SK-N-SH (cell line): Measurements from ENCODE around the gene LOC101059915.

Experiments
- CTCF ChIA-PET: fragments of 300-600, 350-600 bp; formaldehyde crosslinking; extraction: SDS; loops from one replicate; lab custom pipeline; 2021; lab: Yijun Ruan, JAX
- POLR2A ChIA-PET: fragments of 350-600 bp; sonication (Branson Sonifier 250); formaldehyde crosslinking; extraction: SDS; loops from one replicate; lab custom pipeline; 2020; ENCODE audit warnings: antibody characterized with exemption, inconsistent platforms; lab: Yijun Ruan, JAX
- DNase-seq: peaks from one replicate; pipeline ENCODE4 v3.0.0; 2012
- H2AFZ ChIP-seq: fragments of 200-600 bp; sonication (generic); 2 replicates; pipeline ENCODE4 v1.8.1; 2016; ENCODE audit warnings: antibody characterized with exemption, mild to moderate bottlenecking, low read depth
- H3F3A ChIP-seq: fragments of 200-600 bp; sonication (generic); replicated peaks from 2 replicates; pipeline ENCODE3; 2016; ENCODE audit warnings: antibody characterized with exemption, mild to moderate bottlenecking; ENCODE audit not compliant: insufficient read depth
- H3K27ac ChIP-seq, 2 experiments: fragments of 200-500 bp in 1 of 2; fragments of 200-600 bp in 1 of 2; sonication (Bioruptor generic) in 1 of 2; sonication (generic), shearing (Covaris generic) in 1 of 2; 2 replicates each; pipeline versions ENCODE4 v1.5.1 to v1.6.1; 2014 to 2016; ENCODE audit warnings: low read depth in 2 of 2, inconsistent platforms in 1 of 2, low read length in 1 of 2, mild to moderate bottlenecking in 1 of 2, mixed read lengths in 1 of 2
- H3K27me3 ChIP-seq: fragments of 200-600 bp; sonication (generic), shearing (Covaris generic); 2 replicates; pipeline ENCODE4 v1.6.1; 2016; ENCODE audit warnings: mixed run types; ENCODE audit not compliant: insufficient read depth
- H3K36me3 ChIP-seq, 2 experiments: fragments of 200-500 bp in 1 of 2; fragments of 200-600 bp in 1 of 2; sonication (Bioruptor generic) in 1 of 2; sonication (generic) in 1 of 2; replicated peaks in 1 of 2; 2 replicates each; pipeline versions ENCODE3 to v1.5.1; 2014 to 2016; ENCODE audit warnings: low read length in 1 of 2, mild to moderate bottlenecking in 1 of 2; ENCODE audit not compliant: insufficient read depth in 2 of 2, control insufficient read depth in 1 of 2
- H3K4me1 ChIP-seq, 2 experiments: fragments of 200-500 bp in 1 of 2; fragments of 200-600 bp in 1 of 2; sonication (Bioruptor generic) in 1 of 2; sonication (generic), shearing (Covaris generic) in 1 of 2; 2 replicates each; pipeline versions ENCODE4 v1.5.1 to v1.6.1; 2014 to 2016; ENCODE audit warnings: low read depth in 1 of 2, low read length in 1 of 2, mixed run types in 1 of 2; ENCODE audit not compliant: insufficient read depth in 2 of 2, control insufficient read depth in 1 of 2
- H3K4me2 ChIP-seq: fragments of 200-600 bp; sonication (generic), shearing (Covaris generic); 2 replicates; pipeline ENCODE4 v1.6.1; 2017; ENCODE audit warnings: mixed run types
- H3K4me3 ChIP-seq, 2 experiments: fragments of 200-500 bp in 1 of 2; fragments of 200-600 bp in 1 of 2; sonication (Bioruptor generic) in 1 of 2; sonication (generic), shearing (Covaris generic) in 1 of 2; 2 replicates each; pipeline versions ENCODE4 v1.5.1 to v1.8.1; 2014 to 2016; ENCODE audit warnings: low read depth in 2 of 2, inconsistent platforms in 1 of 2, low read length in 1 of 2, mild to moderate bottlenecking in 1 of 2, mixed read lengths in 1 of 2, moderate library complexity in 1 of 2
- H3K79me2 ChIP-seq: fragments of 200-600 bp; sonication (generic); 2 replicates; pipeline ENCODE4 v1.8.1; 2017; ENCODE audit warnings: mild to moderate bottlenecking; ENCODE audit not compliant: insufficient read depth
- H3K9ac ChIP-seq: fragments of 200-600 bp; sonication (generic); 2 replicates; pipeline ENCODE4 v1.6.1; 2017; ENCODE audit warnings: mixed run types
- H3K9me2 ChIP-seq: fragments of 200-600 bp; sonication (generic); 2 replicates; pipeline ENCODE4 v1.6.1; 2017; ENCODE audit warnings: mixed run types
- H3K9me3 ChIP-seq: fragments of 200-600 bp; sonication (generic); 2 replicates; pipeline ENCODE4 v1.6.1; 2017; ENCODE audit warnings: mixed run types, mild to moderate bottlenecking, moderate library complexity
- H4K20me1 ChIP-seq: fragments of 200-600 bp; sonication (generic); 2 replicates; pipeline ENCODE4 v1.6.1; 2017; ENCODE audit warnings: mild to moderate bottlenecking, mixed run types; ENCODE audit not compliant: insufficient read depth
- CHD2 ChIP-seq: fragments of 150-350 bp; IDR thresholded peaks from 2 replicates; pipeline ENCODE4 v1.6.1; 2018; ENCODE audit warnings: low read length; ENCODE audit not compliant: partially characterized antibody
- CTCF ChIP-seq: fragments of 200-600 bp; sonication (generic); IDR thresholded peaks from 2 replicates; pipeline ENCODE4 v1.6.1; 2017; ENCODE audit warnings: antibody characterized with exemption, mild to moderate bottlenecking, moderate library complexity
- ELF1 ChIP-seq: IDR thresholded peaks from 2 replicates; pipeline ENCODE4 v1.4.0; 2012
- EP300 ChIP-seq, 2 experiments: IDR thresholded peaks; 2 replicates each; pipeline versions ENCODE4 v1.4.0 to v1.6.1; 2012; ENCODE audit warnings: borderline replicate concordance in 1 of 2, low read depth in 1 of 2, low read length in 1 of 2
- EZH2phosphoT487 ChIP-seq: fragments of 200-600 bp; sonication (generic); IDR thresholded peaks from 2 replicates; pipeline ENCODE4 v1.6.1; 2017; ENCODE audit warnings: low read depth, mixed run types, mild to moderate bottlenecking, antibody characterized with exemption, moderate library complexity, borderline replicate concordance
- FOXJ3 ChIP-seq: sonication (generic); formaldehyde crosslinking; IDR thresholded peaks from 2 replicates; pipeline ENCODE4 v1.5.1; 2020; ENCODE audit warnings: mild to moderate bottlenecking, missing genetic modification reagents
- FOXM1 ChIP-seq: IDR thresholded peaks from 2 replicates; pipeline ENCODE4 v1.4.0; 2012; ENCODE audit warnings: low read depth, mild to moderate bottlenecking
- GATA2 ChIP-seq: sonication (generic); formaldehyde crosslinking; IDR thresholded peaks from 2 replicates; pipeline ENCODE4 v1.5.0; 2020; ENCODE audit warnings: mild to moderate bottlenecking, missing genetic modification reagents
- MEF2A ChIP-seq: IDR thresholded peaks from 2 replicates; pipeline ENCODE4 v1.4.0; 2012; ENCODE audit warnings: low read depth, borderline replicate concordance
- NFIC ChIP-seq: IDR thresholded peaks from 2 replicates; pipeline ENCODE4 v1.4.0; 2012; ENCODE audit warnings: borderline replicate concordance
- NRF1 ChIP-seq: IDR thresholded peaks from 2 replicates; pipeline ENCODE4 v1.6.1; 2012; ENCODE audit warnings: low read depth, mild to moderate bottlenecking, low read length
- PBX3 ChIP-seq: IDR thresholded peaks from 2 replicates; pipeline ENCODE4; 2012
- POLR2AphosphoS5 ChIP-seq: IDR thresholded peaks from 2 replicates; pipeline ENCODE4 v1.6.1; 2012; ENCODE audit warnings: low read depth, low read length
- RXRA ChIP-seq: IDR thresholded peaks from 2 replicates; pipeline ENCODE4 v1.4.0; 2012; ENCODE audit warnings: low read depth, mild to moderate bottlenecking, borderline replicate concordance
- SIN3A ChIP-seq: IDR thresholded peaks from 2 replicates; pipeline ENCODE4 v1.6.1; 2012; ENCODE audit warnings: low read depth, mild to moderate bottlenecking, low read length, moderate library complexity, borderline replicate concordance
- SMC3 ChIP-seq: IDR thresholded peaks from 2 replicates; pipeline ENCODE4 v1.6.1; 2012; ENCODE audit warnings: low read depth, low read length, improper control_type of control experiment
- TCF12 ChIP-seq: IDR thresholded peaks from 2 replicates; pipeline ENCODE4 v1.4.0; 2012
- TEAD4 ChIP-seq: IDR thresholded peaks from 2 replicates; pipeline ENCODE4 v1.4.0; 2012; ENCODE audit warnings: mild to moderate bottlenecking, borderline replicate concordance; ENCODE audit not compliant: insufficient read depth
- WGBS: methylation state at CpG from one replicate; pipeline ENCODE4 v1.1.6; 2017; ENCODE audit warnings: low lambda C conversion rate; 5-methylcytosine and 5-hydroxymethylcytosine counted together

Gene LOC101059915

GRCh38 chrX:71667328-71668247, at the start of gene LOC101059915:
LOC101059915 (plus strand) TSS chrX:71667546.
- Histone ChIP-seq H3K79me2 (no peaks in the 10 kb centered on the region), H2AFZ (no peak within 1 kb of the TSS), H3K27me3 (peaks cover 41% of the 10 kb centered on the region), H3K36me3 (no peaks in the 10 kb centered on the region), H3K27ac (no peak within 1 kb of the TSS), H3K4me1 (no peaks in the 10 kb centered on the region), H3K9ac (no peak within 1 kb of the TSS), H3F3A (no peaks in the 10 kb centered on the region), H3K9me3 (no peaks in the 10 kb centered on the region), H4K20me1 (no peaks in the 10 kb centered on the region), H3K4me3 (no peak within 1 kb of the TSS), H3K4me2 (no peak within 1 kb of the TSS), H3K9me2 (no peaks in the 10 kb centered on the region)
- ChIA-PET CTCF (interaction anchor here (2.0 kb wide), 1 partner anchor 15 kb away, joined by 6 read pairs; no protein-coding TSS in a partner anchor), POLR2A (no interaction called here)
- DNase-seq: no peak
- 45% methylated on average over 29 of the region's 50 CpGs for WGBS
- TF ChIP-seq SIN3A (no peak), TCF12 (no peak), NRF1 (no peak), PBX3 (no peak), GATA2 (CRISPR knock-in tag) (no peak), CHD2 (no peak), TEAD4 (no peak), FOXM1 (no peak), POLR2AphosphoS5 (no peak), SMC3 (no peak), EP300 (IDR thresholded peaks at IDR 0.05; ENCODE audit: borderline replicate concordance in 1 of 2, low read depth in 1 of 2, low read length in 1 of 2) (no peak), NFIC (no peak), EZH2phosphoT487 (no peak), MEF2A (no peak), RXRA (no peak), CTCF (no peak), ELF1 (no peak), FOXJ3 (CRISPR knock-in tag) (no peak)
